ENCODE data around the gene RELCH.

- TF ChIP-seq CTCF (IDR thresholded peaks at IDR 0.05): no peak
- TF ChIP-seq POLR2AphosphoS5 (IDR thresholded peaks at IDR 0.05): no peak
- no peak for TF ChIP-seq EP300 (IDR thresholded peaks at IDR 0.05; ENCODE audit: low read depth)
- TF ChIP-seq POLR2A (IDR thresholded peaks at IDR 0.05): no peak
Measured at GRCh38 chr18:62294073-62294472, 107.0 kb downstream of the RELCH start.
